C4-2B (cell line): ENCODE results near the gene UGT1A9.
"Not testable (repeated sequence)": the region's sequence is repeated elsewhere in the genome, so short reads cannot be mapped to it uniquely, and the experiment has no call there.

ENCODE experiments used
- H3K27ac ChIP-seq: fragments of 450-650 bp; 2 replicates; pipeline ENCODE4 v1.5.1; 2017
- ZFX ChIP-seq: fragments of 450-650 bp; IDR thresholded peaks from 2 replicates; pipeline ENCODE4 v1.6.1; 2017
- TF ChIP-seq, protein P1 (sequence below): fragments of 450-650 bp; conservative IDR thresholded peaks from 2 replicates; pipeline ENCODE4 v1.5.1; 2017; ENCODE audit warnings: mild to moderate bottlenecking

UGT1A9 gene

DNA sequence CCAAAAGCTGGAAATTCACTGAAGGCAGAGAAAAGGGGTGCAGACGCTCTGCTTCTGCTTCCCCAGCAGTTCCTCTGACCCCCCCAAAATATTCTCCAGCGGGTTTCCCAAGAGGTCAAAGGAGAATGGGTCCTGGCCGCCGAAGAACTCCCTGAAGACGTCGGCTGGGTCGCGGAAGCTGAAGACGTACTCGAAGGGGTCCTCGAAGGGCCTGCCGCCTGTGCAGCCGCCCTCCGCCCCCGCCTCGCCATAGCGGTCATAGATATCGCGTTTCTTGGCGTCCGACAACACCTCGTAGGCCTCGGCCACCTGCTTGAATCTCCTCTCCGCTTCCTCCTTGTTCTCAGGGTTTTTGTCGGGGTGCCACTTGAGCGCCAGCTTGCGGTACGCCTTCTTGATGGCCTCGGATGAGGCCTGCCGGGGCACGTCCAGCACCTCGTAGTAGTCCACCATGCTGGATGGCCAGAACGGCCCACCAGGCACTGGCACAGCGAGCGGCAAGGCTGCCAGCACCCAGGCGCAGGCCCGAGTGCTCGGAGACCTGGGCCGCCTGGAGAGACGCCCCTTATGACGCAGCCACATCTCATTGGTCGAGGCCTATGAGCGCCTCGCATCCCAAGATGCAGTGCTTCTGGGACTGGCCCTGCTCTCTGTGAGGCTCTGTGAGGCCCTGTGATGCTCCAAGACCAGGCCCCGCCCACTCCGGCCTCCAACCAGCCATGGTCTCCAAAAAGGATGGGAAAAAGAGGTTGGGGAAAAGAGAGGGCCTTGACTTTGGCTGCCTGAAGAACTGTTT, 72.0 kb downstream of the UGT1A9 start:
- H3K27ac ChIP-seq: no peak overlapping the region

DNA sequence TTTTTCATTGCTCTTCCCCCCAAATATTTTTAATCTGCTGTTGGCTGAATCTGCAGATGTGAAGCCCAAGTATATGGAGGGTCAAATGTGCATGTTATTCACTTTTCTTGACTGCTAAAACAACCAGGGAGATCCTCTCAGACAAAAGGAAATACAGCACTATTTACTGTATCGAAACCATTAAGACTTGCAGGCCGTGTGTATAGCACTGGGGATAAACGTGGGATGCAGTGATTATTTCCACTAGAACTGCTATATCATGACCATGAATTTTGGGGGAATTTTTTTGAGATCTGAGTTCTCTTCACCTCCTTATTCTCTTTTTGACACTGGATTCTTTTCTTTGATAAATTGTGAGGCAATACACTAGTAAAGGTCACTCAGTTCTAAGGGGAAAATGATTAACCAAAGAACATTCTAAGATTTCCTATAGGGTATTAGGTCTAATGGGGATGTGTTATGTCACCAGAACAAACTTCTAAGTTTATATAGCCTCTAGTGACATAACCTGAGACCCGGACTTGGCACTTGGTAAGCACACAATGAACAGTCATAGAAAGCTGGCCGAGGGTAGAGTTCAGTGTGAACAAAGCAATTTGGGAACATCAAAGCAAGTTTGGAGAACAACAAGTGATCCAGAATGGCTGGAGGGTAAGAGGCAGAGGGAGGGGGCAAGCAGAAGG, 73.5 kb downstream of the UGT1A9 start:
- H3K27ac ChIP-seq: no peak overlapping the region
- no peak for TF ChIP-seq ZFX
- TF ChIP-seq, protein P1, sequence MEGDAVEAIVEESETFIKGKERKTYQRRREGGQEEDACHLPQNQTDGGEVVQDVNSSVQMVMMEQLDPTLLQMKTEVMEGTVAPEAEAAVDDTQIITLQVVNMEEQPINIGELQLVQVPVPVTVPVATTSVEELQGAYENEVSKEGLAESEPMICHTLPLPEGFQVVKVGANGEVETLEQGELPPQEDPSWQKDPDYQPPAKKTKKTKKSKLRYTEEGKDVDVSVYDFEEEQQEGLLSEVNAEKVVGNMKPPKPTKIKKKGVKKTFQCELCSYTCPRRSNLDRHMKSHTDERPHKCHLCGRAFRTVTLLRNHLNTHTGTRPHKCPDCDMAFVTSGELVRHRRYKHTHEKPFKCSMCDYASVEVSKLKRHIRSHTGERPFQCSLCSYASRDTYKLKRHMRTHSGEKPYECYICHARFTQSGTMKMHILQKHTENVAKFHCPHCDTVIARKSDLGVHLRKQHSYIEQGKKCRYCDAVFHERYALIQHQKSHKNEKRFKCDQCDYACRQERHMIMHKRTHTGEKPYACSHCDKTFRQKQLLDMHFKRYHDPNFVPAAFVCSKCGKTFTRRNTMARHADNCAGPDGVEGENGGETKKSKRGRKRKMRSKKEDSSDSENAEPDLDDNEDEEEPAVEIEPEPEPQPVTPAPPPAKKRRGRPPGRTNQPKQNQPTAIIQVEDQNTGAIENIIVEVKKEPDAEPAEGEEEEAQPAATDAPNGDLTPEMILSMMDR: no peak

More for the DNA sequence above, 72.0 kb downstream of the UGT1A9 start:
- TF ChIP-seq ZFX: no peak
- TF ChIP-seq, protein P1: no peak

DNA sequence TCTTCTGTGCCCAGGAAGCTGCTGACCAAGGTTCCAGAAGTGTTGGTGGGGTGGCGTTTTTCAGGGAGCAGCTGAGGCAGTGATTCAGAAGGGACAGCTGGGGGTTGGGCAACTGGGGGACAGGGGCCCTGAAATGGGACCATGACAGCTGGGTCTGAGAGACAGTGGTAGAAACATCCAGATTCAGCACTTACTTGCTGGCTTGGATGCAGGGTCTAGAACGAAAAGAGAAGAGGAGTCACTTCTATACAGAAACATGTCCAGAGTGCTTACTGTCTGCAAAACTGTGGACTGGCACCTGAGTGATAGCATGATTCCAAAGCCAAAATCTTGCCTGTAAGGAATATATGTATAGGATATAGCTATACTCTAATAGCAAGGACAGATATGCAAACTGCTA, 74.1 kb downstream of the UGT1A9 start:
- not testable (repeated sequence) for H3K27ac ChIP-seq

DNA sequence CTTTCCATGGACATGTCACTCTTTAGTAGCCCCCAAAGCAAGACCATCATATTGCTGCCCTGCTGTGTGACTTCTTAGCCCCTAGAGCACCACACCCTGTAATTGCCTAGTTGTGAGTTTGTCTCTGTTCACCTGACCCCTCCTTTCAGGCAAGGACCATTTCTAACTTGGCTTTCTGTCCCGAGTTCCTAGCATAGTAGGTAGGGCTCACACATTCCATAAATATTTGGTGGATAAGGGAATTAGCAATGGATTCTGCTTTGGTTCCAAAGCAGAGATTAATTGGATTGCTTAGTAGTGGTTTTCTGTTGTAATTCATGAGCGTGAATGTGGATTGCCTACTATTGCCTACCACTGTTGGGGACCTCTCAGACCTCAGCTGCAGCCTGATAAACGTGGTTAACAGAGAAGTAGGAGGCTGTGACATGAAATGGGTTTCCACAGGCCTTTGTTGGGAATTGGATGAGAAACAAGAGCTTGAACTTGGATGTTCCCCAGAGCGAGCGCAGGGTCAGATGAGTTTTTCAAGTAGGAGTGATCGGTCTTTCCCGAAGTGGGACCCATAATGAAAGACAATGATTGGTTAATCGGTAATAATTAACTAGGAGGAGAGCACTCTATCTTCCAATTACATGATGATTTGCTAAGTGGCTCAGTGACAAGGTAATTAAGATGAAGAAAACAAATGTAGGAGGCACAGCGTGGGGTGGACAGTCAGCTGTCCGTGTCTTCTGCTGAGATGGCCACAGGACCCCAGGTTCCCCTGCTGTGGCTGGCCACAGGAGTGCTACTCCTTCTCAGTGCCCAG, 75.0 kb downstream of the UGT1A9 start:
- TF ChIP-seq, protein P1: no peak
- no peak for TF ChIP-seq ZFX
- no peak overlapping the region for H3K27ac ChIP-seq

DNA sequence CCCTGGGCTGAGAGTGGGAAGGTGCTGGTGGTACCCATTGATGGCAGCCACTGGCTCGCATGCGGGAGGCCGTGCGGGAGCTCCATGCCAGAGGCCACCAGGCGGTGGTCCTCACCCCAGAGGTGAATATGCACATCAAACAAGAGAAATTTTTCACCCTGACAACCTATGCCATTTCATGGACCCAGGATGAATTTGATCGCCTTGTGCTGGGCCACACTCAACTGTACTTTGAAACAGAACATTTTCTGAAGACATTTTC, 75.5 kb downstream of the UGT1A9 start:
- TF ChIP-seq ZFX: no peak
- TF ChIP-seq, protein P1: no peak
- H3K27ac ChIP-seq: no peak overlapping the region

DNA sequence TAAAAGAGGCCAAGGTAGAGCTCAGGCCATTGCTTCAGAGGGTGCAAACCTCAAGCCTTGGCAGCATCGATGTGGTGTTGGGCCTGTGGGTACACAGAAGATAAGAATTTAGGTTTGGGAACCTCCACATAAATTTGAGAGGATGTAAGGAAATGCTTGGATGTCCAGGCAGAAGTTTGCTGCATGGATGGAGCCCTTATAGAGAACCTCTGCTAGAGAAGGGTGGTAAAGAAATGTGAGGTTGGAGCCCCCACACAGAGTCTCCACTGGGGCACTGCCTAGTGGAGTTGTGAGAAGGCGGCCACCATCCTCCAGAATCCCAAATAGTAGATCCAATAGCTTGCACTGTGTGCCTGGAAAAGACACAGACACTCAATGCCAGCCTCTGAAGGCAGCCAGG, 79.0 kb downstream of the UGT1A9 start:
- H3K27ac ChIP-seq: not testable (repeated sequence)

DNA sequence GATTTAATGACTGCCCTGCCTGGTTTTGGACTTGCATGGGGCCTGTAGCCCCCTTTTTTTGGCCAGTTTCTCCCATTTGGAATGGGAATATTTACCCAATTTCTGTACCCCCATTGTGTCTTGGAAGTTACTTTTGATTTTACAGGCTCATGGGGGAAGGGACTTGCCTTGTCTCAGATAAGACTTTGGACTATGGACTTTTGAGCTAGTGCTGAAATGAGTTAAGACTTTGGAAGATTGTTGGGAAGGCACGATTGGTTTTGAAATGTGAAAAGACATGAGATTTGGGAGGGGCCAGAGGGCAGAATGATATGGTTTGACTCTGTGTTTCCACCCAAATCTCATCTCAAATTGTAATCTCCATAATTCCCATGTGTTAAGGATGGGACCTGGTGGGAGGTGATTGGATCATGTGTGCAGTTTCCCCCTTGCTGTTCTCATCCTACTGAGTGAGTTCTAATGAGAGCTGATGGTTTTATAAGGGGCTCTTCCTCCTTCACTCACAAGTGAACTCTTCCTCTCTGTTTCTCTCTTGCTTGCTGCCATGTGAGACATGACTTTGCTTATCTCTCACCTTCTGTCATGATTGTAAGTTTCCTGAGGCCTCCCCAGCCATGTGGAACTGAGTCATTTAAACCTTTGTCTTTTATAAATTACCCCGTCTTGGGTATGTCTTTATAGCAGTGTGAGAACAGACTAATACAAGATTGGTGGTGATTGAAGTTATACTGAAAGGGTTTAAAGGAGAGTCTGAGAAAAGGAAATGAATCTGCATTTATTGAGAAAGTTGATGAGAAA, 79.7 kb downstream of the UGT1A9 start:
- H3K27ac ChIP-seq: not testable (repeated sequence)

DNA sequence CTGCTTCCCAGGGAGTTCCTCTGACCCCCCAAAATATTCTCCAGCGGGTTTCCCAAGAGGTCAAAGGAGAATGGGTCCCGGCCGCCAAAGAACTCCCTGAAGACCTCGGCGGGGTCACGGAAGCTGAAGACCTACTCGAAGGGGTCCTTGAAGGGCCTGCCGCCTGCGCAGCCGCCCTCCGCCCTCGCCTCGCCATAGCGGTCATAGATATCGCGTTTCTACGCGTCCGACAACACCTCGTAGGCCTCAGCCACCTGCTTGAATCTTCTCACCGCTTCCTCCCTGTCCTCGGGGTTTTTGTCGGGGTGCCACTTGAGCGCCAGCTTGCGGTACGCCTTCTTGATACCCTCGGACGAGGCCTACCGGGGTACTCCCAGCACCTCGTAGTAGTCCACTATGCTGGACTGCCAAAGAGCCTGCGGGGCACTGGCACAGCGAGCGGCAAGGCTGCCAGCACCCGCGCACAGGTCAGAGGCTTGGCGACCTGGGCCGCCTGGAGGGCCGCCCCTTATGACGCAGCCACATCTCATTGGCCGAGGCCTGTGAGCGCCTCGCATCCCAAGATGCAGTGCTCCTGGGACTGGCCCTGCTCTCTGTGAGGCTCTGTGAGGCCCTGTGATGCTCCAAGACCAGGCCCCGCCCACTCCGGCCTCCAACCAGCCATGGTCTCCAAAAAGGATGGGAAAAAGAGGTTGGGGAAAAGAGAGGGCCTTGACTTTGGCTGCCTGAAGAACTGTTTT, 83.3 kb downstream of the UGT1A9 start:
- TF ChIP-seq, protein P1: no peak
- TF ChIP-seq ZFX: no peak
- no peak overlapping the region for H3K27ac ChIP-seq
